Adrenal gland (tissue), 19 donors: Measurements from ENCODE around the gene ADGRA1. TPM values are rescaled to one million over a fixed set of nuclear protein-coding genes. Genes with fewer than 3 reads are reported as not detected.

Source experiments
- DNase-seq, 7 donors: peaks; one replicate each; pipeline ENCODE4 v3.0.0-alpha.2; 2019 to 2020
- H3K27ac ChIP-seq, 5 donors: fragments of 200-600 bp; sonication (generic) in 4 of 5; 1 replicate in 3 of 5; 2 replicates in 2 of 5; pipeline versions ENCODE4 v1.5.1 to v1.8.0; 2016 to 2020; ENCODE audit warnings: mild to moderate bottlenecking in 1 of 5
- H3K27me3 ChIP-seq: fragments of 200-600 bp; 2 replicates; pipeline ENCODE4 v1.8.0; 2021
- H3K36me3 ChIP-seq, 2 donors: fragments of 200-600 bp; replicated peaks in 1 of 2; 1 replicate in 1 of 2; 2 replicates in 1 of 2; pipeline versions ENCODE4 v1.5.1 to v1.8.0; 2018 to 2022
- H3K4me1 ChIP-seq, 2 donors: fragments of 200-600 bp; replicated peaks in 1 of 2; 1 replicate in 1 of 2; 2 replicates in 1 of 2; pipeline versions ENCODE4 v1.5.1 to v1.8.0; 2018 to 2021
- H3K4me3 ChIP-seq, 4 donors: fragments of 200-600 bp; sonication (generic) in 3 of 4; one replicate each; pipeline ENCODE4 v1.5.1; 2016 to 2018
- H3K9me3 ChIP-seq, 3 donors: fragments of 200-600 bp; sonication (generic) in 1 of 3; replicated peaks in 1 of 3; 1 replicate in 2 of 3; 2 replicates in 1 of 3; pipeline versions ENCODE4 v1.5.1 to v1.8.0; 2016 to 2021
- CTCF ChIP-seq, 6 experiments: fragments of 450-650 bp in 4 of 6; fragments of 200-600 bp in 2 of 6; sonication (generic) in 1 of 6; IDR thresholded peaks; 1 replicate in 5 of 6; 2 replicates in 1 of 6; pipeline versions ENCODE4 v1.5.1 to v1.8.0; 2016 to 2021; ENCODE audit warnings: antibody characterized with exemption in 6 of 6, mild to moderate bottlenecking in 2 of 6, moderate library complexity in 1 of 6
- POLR2A ChIP-seq, 2 donors: fragments of 450-650 bp; IDR thresholded peaks; one replicate each; pipeline ENCODE4 v1.6.1; 2017; ENCODE audit warnings: antibody characterized with exemption in 2 of 2, mild to moderate bottlenecking in 2 of 2, moderate library complexity in 1 of 2
- WGBS, 4 donors: extraction: QIAGEN DNeasy Blood & Tissue Kit in 2 of 4; methylation state at CpG; one replicate each; pipeline versions ENCODE4 v1.1.5 to v1.1.7; 2013 to 2017; 5-methylcytosine and 5-hydroxymethylcytosine counted together
- intact Hi-C, 2 donors: fragments of 100-400 bp; cut with DNase I; formaldehyde crosslinking; loops; one replicate each; pipeline versions ENCODE4 v1.14.1 to v1.15.0; 2022 to 2023
- long read RNA-seq, 10 donors: library from polyadenylated mRNA in 3 of 10; unstranded in 2 of 10; stranded (forward) in 1 of 10; transcript quantifications; one replicate each; pipeline ENCODE4 v2.0.0 and lab custom pipeline, GENCODE V29; 2021 to 2026
- polyA plus RNA-seq, 3 donors: library from polyadenylated mRNA; stranded (reverse); fragments of 200-250 nt in 2 of 3; fragments of 350-450 nt in 1 of 3; fragmentation: Illumina TruSeq in 1 of 3; extraction: RNeasy Lipid Tissue Mini Kit (QIAGEN cat#74804) in 1 of 3; gene quantifications; one replicate each; pipeline ENCODE4 v1.2.3, GENCODE V29; 2013 to 2014
- total RNA-seq, 9 donors: library from RNA; depleted of rRNA in 4 of 9; stranded (reverse); fragments of >200 nt in 4 of 9; fragments of 120-200 nt in 1 of 9; fragmentation: NEBNext Ultra II Directional in 1 of 9; extraction: Animal tissue kit (Norgen Biotek cat#: 25700) in 1 of 9; gene quantifications; one replicate each; pipeline versions ENCODE4 v1.1.0 to v1.2.4, GENCODE V29; 2013 to 2023
- donor health status: healthy with polysubstance abuse.
- donor health status: Bipolar disorder and iron deficiency.
- donor health status: DM: yes; HTN: yes; CAD: no.
- donor health status: DM: no; HTN: no; CAD: no.
- donor health status: DM: no; HTN: no; CAD: no.
- donor health status: DM: yes; HTN: yes; CAD: no.

The ADGRA1 gene
- total RNA-seq (1 to 10 TPM in 3 of 9 donors, under 1 TPM in 4, not detected in 2; 0.06 to 6.8 (median 0.33) TPM), polyA plus RNA-seq (1 to 10 TPM; 2.2 to 8.2 (median 4.5) TPM)
- long read RNA-seq, donor 1 = 0 reads
- long read RNA-seq, donor 2 = 0 reads
- long read RNA-seq, donor 3 = 0 reads
- long read RNA-seq, donor 4 = 0 reads
- long read RNA-seq, donor 5 = 0 reads
- long read RNA-seq, donor 6, partial matches to known transcripts = 1 of 3 reads
- long read RNA-seq, donor 6, other reads (novel, unspliced or antisense) = 2 of 3 reads
- long read RNA-seq, donor 7 = 0 reads
- long read RNA-seq, donor 8 = 0 reads
- long read RNA-seq, donor 9 = 0 reads
- long read RNA-seq, donor 10 = 0 reads

DNA sequence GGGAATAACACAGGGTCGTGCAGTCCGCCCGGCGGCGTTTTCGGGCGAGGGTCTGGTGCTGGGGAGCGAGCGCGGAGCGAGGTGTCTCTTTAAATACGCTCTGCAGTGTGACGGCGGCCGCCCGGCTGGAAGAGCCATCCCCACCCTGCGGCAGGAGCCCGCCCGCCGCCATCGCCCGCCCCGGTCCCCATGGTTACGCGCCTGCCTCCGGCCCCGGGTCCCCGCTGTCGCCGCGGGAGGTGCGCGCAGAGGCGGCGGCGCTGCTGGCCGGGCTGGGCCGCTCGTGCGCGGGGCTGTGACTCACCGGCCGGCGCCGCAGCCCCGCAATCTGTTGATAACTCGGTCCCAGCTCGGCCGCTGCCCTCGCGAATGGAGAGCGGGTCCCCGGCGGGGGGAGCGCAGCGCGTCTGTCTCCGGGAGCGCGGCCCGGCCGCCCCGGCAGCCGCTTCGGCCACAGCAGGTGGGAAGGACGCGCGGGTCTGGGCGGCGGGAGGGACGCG lies at the start of gene ADGRA1:
TSS of gene ADGRA1 (plus strand) at position 246 of the 500 bp plus-strand sequence. CDS start 986 bp downstream, outside the sequence.
- TF ChIP-seq POLR2A (IDR thresholded peaks at IDR 0.05) (peak in 1 of 2 donors; percentile 8), CTCF (IDR thresholded peaks at IDR 0.05) (no peak)
- Histone ChIP-seq H3K36me3 (no peaks in the 10 kb centered on the region), H3K27ac (peak within 1 kb of the TSS in 1 of 5 donors; percentile 59), H3K9me3 (no peaks in the 10 kb centered on the region), H3K4me1 (no peaks in the 10 kb centered on the region), H3K4me3 (no peak within 1 kb of the TSS), H3K27me3 (peaks cover 58% of the 10 kb centered on the region)
- 1 to 6% (median 1%) methylated on average over 16 to 72 of the region's 72 CpGs for WGBS, 4 donors
- intact Hi-C loops = no loop called here
- DNase-seq = peak in 2 of 7 donors; percentile 38 to 83

DNA sequence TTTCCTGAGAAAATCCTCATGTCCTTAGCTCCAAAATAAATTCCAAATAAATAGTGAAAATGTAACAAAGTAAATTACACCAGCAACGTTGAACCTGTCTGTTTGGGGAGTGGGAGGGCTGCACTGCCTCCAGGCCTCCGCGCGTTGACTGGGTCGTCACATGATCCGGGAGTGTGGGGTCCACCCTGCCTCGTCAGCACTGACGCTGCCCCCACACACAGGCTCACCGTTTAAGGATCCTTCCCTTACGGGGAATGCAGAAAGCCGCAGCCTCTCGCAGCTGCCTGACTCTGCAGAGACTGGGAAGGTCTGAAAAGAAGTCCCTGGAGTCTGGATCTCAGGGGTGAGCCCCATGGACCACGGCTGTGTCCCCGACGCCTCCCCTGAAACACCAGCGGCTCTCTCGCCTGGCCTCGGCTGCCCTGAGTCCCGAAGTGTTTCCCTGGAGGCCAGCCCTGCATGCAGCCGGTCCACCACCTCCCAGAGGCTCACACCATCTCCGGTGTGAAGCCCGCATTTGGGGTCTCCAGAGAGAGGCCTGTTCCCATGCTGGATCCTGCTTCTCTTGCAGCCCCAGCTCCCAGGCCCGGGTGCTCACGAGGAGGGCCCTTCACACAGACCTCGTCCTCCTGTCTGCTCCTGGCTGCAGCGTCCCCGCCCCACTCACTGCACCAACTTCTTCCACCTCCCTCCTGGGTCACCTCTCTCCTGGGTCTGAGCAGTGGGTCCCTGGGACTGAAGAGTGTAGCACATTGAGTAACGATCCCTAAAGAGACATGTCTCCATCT lies 49.5 kb upstream of the ADGRA1 start:
- Histone ChIP-seq H3K27ac (no peak overlapping the region), H3K9me3 (no peaks in the 10 kb centered on the region), H3K4me3 (no peak overlapping the region), H3K27me3 (peaks cover 5% of the 10 kb centered on the region), H3K4me1 (no peaks in the 10 kb centered on the region), H3K36me3 (no peaks in the 10 kb centered on the region)
- 71 to 77% (median 73%) methylated on average over 12 to 28 of the region's 28 CpGs for WGBS, 4 donors
- DNase-seq = no peak
- TF ChIP-seq POLR2A (IDR thresholded peaks at IDR 0.05) = no peak
- TF ChIP-seq CTCF (IDR thresholded peaks at IDR 0.05) = no peak
- intact Hi-C loops = no loop called here

- TF ChIP-seq CTCF (IDR thresholded peaks at IDR 0.05) = no peak
- TF ChIP-seq POLR2A (IDR thresholded peaks at IDR 0.05) = no peak
- WGBS, 4 donors = 13 to 84% (median 47%) methylated on average over 7 to 30 of the region's 30 CpGs
- no peak overlapping the region for H3K4me3 ChIP-seq
- no peaks in the 10 kb centered on the region for H3K36me3 ChIP-seq
- no peaks in the 10 kb centered on the region for H3K4me1 ChIP-seq
- H3K9me3 ChIP-seq = no peaks in the 10 kb centered on the region
- intact Hi-C loops = no loop called here
- peak in 1 of 7 donors; percentile 84 for DNase-seq
- no peak overlapping the region for H3K27ac ChIP-seq
- peaks cover 5% of the 10 kb centered on the region for H3K27me3 ChIP-seq
These were observed 48.5 kb upstream of the ADGRA1 start for GRCh38 chr10:133039107-133039802.

DNA sequence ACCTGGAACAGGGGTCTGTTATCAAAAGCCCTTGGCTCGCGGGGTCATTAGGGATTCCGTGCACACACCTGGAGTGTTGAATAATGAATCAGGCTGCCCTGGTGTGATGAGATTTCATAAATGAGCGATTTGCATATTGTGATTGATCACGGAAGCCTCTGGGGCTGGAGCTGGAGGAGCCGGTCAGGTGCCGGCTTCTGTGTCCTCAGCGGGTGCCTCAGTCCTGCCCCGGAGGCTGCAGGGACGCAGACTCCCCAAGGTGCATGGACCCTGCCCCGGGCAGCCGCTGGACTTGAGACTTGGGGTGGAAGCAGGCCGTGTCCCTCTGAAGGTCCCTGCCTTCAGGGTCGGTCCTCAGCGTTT lies 47.9 kb upstream of the ADGRA1 start:
- no peaks in the 10 kb centered on the region for H3K36me3 ChIP-seq
- no peak for DNase-seq
- intact Hi-C loops = no loop called here
- H3K9me3 ChIP-seq = no peaks in the 10 kb centered on the region
- no peak overlapping the region for H3K27ac ChIP-seq
- WGBS, 4 donors = 64 to 82% (median 68%) methylated on average over 2 to 15 of the region's 15 CpGs
- H3K4me1 ChIP-seq = no peaks in the 10 kb centered on the region
- no peak overlapping the region for H3K4me3 ChIP-seq
- TF ChIP-seq POLR2A (IDR thresholded peaks at IDR 0.05) (no peak), CTCF (IDR thresholded peaks at IDR 0.05) (no peak)
- peaks cover 5% of the 10 kb centered on the region for H3K27me3 ChIP-seq
